H9 (cell line): ENCODE data around the gene ZNRF3. TPM values are rescaled to one million over a fixed set of nuclear protein-coding genes. Genes with fewer than 3 reads are reported as not detected.

Experiments used
- DNase-seq: peaks from one replicate; pipeline ENCODE4 v3.0.0-alpha.2; 2017
- H2AFZ ChIP-seq: one replicate; pipeline ENCODE4 v1.6.1; 2013; ENCODE audit warnings: mild to moderate bottlenecking, low read length, control low read depth, moderate library complexity
- H2AK5ac ChIP-seq: 2 replicates; pipeline ENCODE4 v1.6.1; 2013; ENCODE audit warnings: low read length, control low read depth, mixed read lengths; ENCODE audit not compliant: insufficient read length
- H2BK120ac ChIP-seq: one replicate; pipeline ENCODE4 v1.6.1; 2013; ENCODE audit warnings: low read depth, mild to moderate bottlenecking, low read length, control low read depth, inconsistent platforms; ENCODE audit not compliant: poor library complexity, severe bottlenecking
- H2BK12ac ChIP-seq: 2 replicates; pipeline ENCODE4 v1.6.1; 2013; ENCODE audit warnings: low read length, control low read depth, mixed read lengths, low read depth; ENCODE audit not compliant: insufficient read length
- H2BK15ac ChIP-seq: 2 replicates; pipeline ENCODE4 v1.6.1; 2013; ENCODE audit warnings: low read depth, low read length, control low read depth
- H2BK20ac ChIP-seq: one replicate; pipeline ENCODE4 v1.6.1; 2013; ENCODE audit warnings: low read depth, mild to moderate bottlenecking, low read length, control low read depth, inconsistent platforms; ENCODE audit not compliant: poor library complexity, severe bottlenecking
- H2BK5ac ChIP-seq: 2 replicates; pipeline ENCODE4 v1.6.1; 2013; ENCODE audit warnings: low read length, control low read depth, mixed read lengths; ENCODE audit not compliant: insufficient read length
- H3K14ac ChIP-seq: 2 replicates; pipeline ENCODE4 v1.6.1; 2013; ENCODE audit warnings: low read length, control low read depth; ENCODE audit not compliant: insufficient read depth
- H3K18ac ChIP-seq: 2 replicates; pipeline ENCODE4 v1.6.1; 2013; ENCODE audit warnings: low read depth, mild to moderate bottlenecking, mixed read lengths, low read length, control low read depth; ENCODE audit not compliant: insufficient read length
- H3K23ac ChIP-seq: 2 replicates; pipeline ENCODE4 v1.6.1; 2013; ENCODE audit warnings: low read length, control low read depth, mixed read lengths, low read depth; ENCODE audit not compliant: insufficient read length
- H3K23me2 ChIP-seq: 2 replicates; pipeline ENCODE4 v1.6.1; 2013; ENCODE audit warnings: low read depth, mild to moderate bottlenecking, mixed read lengths, low read length, control low read depth; ENCODE audit not compliant: insufficient read length, poor library complexity, severe bottlenecking
- H3K27ac ChIP-seq: 2 replicates; pipeline ENCODE4 v1.5.1; 2013; ENCODE audit warnings: low read length, control low read depth, mixed read lengths, low read depth; ENCODE audit not compliant: insufficient read length
- H3K27me3 ChIP-seq: 2 replicates; pipeline ENCODE4 v1.6.1; 2013; ENCODE audit warnings: low read length, control low read depth, inconsistent platforms; ENCODE audit not compliant: insufficient read depth
- H3K4ac ChIP-seq: 2 replicates; pipeline ENCODE4 v1.6.1; 2013; ENCODE audit warnings: low read depth, mild to moderate bottlenecking, control low read depth, inconsistent platforms, low read length, moderate library complexity
- H3K4me1 ChIP-seq: 2 replicates; pipeline ENCODE4 v1.6.1; 2013; ENCODE audit warnings: low read length, control low read depth, inconsistent platforms; ENCODE audit not compliant: insufficient read depth
- H3K4me2 ChIP-seq: 2 replicates; pipeline ENCODE4 v1.6.1; 2013; ENCODE audit warnings: low read length, control low read depth, mixed read lengths; ENCODE audit not compliant: insufficient read length, insufficient read depth
- H3K56ac ChIP-seq: 2 replicates; pipeline ENCODE4 v1.6.1; 2013; ENCODE audit warnings: low read depth, mild to moderate bottlenecking, mixed read lengths, low read length, control low read depth; ENCODE audit not compliant: insufficient read length
- H3K79me1 ChIP-seq: 2 replicates; pipeline ENCODE4 v1.6.1; 2013; ENCODE audit warnings: low read depth, mild to moderate bottlenecking, moderate library complexity, low read length, control low read depth, inconsistent platforms; ENCODE audit not compliant: insufficient read depth, poor library complexity, severe bottlenecking
- H3K79me2 ChIP-seq: 2 replicates; pipeline ENCODE4 v1.6.1; 2013; ENCODE audit warnings: low read length, control low read depth, inconsistent platforms; ENCODE audit not compliant: insufficient read depth
- H3K9ac ChIP-seq: 2 replicates; pipeline ENCODE4 v1.6.1; 2013; ENCODE audit warnings: low read length, control low read depth, mixed read lengths; ENCODE audit not compliant: insufficient read length; ENCODE audit errors: extremely low read depth
- H3K9me3 ChIP-seq: one replicate; pipeline ENCODE4 v1.6.1; 2013; ENCODE audit warnings: low read depth, low read length, inconsistent platforms; ENCODE audit not compliant: control insufficient read depth
- H3T11ph ChIP-seq: one replicate; pipeline ENCODE4 v1.6.1; 2013; ENCODE audit warnings: mild to moderate bottlenecking, low read length, control low read depth, inconsistent platforms
- H4K20me1 ChIP-seq: one replicate; pipeline ENCODE4 v1.6.1; 2013; ENCODE audit not compliant: control insufficient read depth, insufficient read length, insufficient read depth
- H4K5ac ChIP-seq: 2 replicates; pipeline ENCODE4 v1.6.1; 2013; ENCODE audit warnings: low read depth, mild to moderate bottlenecking, mixed read lengths, low read length, control low read depth; ENCODE audit not compliant: insufficient read length
- H4K8ac ChIP-seq: replicated peaks from 2 replicates; pipeline ENCODE4 v1.6.1; 2013; ENCODE audit warnings: low read length, control low read depth, mixed read lengths, low read depth; ENCODE audit not compliant: insufficient read length
- H4K91ac ChIP-seq: 2 replicates; pipeline ENCODE4 v1.6.1; 2013; ENCODE audit warnings: low read depth, mild to moderate bottlenecking, moderate library complexity, mixed read lengths, low read length, control low read depth; ENCODE audit not compliant: insufficient read length
- H3K27ac Mint-ChIP-seq, 3 experiments: 2 replicates in 2 of 3; 3 replicates in 1 of 3; pipeline ENCODE4 v1.8.0; 2020 to 2021; ENCODE audit warnings: mixed read lengths in 3 of 3, mild to moderate bottlenecking in 1 of 3, moderate library complexity in 1 of 3
- H3K27me3 Mint-ChIP-seq: 2 replicates; pipeline ENCODE4 v1.8.0; 2021; ENCODE audit warnings: low read depth, mild to moderate bottlenecking, moderate library complexity, mixed read lengths
- H3K36me3 Mint-ChIP-seq, 3 experiments: 2 replicates in 2 of 3; 3 replicates in 1 of 3; pipeline ENCODE4 v1.8.0; 2020 to 2021; ENCODE audit warnings: low read depth in 3 of 3, mixed read lengths in 3 of 3; ENCODE audit not compliant: insufficient read depth in 1 of 3
- H3K4me1 Mint-ChIP-seq, 2 experiments: 2 replicates each; pipeline ENCODE4 v1.8.0; 2020; ENCODE audit warnings: mixed read lengths in 2 of 2
- H3K4me3 Mint-ChIP-seq, 2 experiments: 2 replicates in 1 of 2; 3 replicates in 1 of 2; pipeline ENCODE4 v1.8.0; 2020 to 2021; ENCODE audit warnings: mild to moderate bottlenecking in 2 of 2, mixed read lengths in 2 of 2, moderate library complexity in 1 of 2
- H3K9me3 Mint-ChIP-seq, 2 experiments: 2 replicates in 1 of 2; 3 replicates in 1 of 2; pipeline ENCODE4 v1.8.0; 2020; ENCODE audit warnings: mild to moderate bottlenecking in 2 of 2, mixed read lengths in 2 of 2, moderate library complexity in 1 of 2
- CTCF ChIP-seq: fragments of 200-600 bp; sonication (generic); conservative IDR thresholded peaks from 3 replicates; pipeline ENCODE4 v1.8.0; 2021; ENCODE audit warnings: antibody characterized with exemption, mild to moderate bottlenecking
- WGBS: extraction: QIAGEN DNeasy Blood & Tissue Kit; methylation state at CpG from one replicate; pipeline ENCODE4 v1.1.7; 2013; ENCODE audit warnings: missing lambda C conversion rate, low lambda C conversion rate, mixed read lengths; ENCODE audit not compliant: insufficient read length; ENCODE audit errors: extremely low coverage; 5-methylcytosine and 5-hydroxymethylcytosine counted together
- total RNA-seq: library from RNA; stranded (reverse); gene quantifications from 2 replicates; pipeline ENCODE4 v1.2.1, GENCODE V29; 2021

ZNRF3 gene
- total RNA-seq, 1 experiment from 2014 or later, result 20.6 TPM

GRCh38 chr22:28894807-28895206 lies 11.4 kb downstream of the ZNRF3 start:
- H3K27ac Mint-ChIP-seq, result peak overlapping the region; percentile 49 to 86 (median 69); a peak in 4 of 7 replicates
- Histone ChIP-seq H3K4me2 (no peak overlapping the region), H3K27me3 (no peaks in the 10 kb centered on the region), H4K20me1 (no peaks in the 10 kb centered on the region), H4K8ac (no peak overlapping the region), H4K91ac (no peak overlapping the region), H3K56ac (no peak overlapping the region), H3K79me2 (peaks cover 41% of the 10 kb centered on the region; the same call in 1 of the 2 replicates), H3K18ac (no peak overlapping the region), H3K23me2 (no peaks in the 10 kb centered on the region), H3K27ac (no peak overlapping the region), H3T11ph (no peak overlapping the region), H2BK12ac (no peak overlapping the region), H3K9me3 (no peaks in the 10 kb centered on the region), H2BK20ac (no peak overlapping the region), H2BK5ac (no peak overlapping the region), H3K4ac (no peak overlapping the region), H3K14ac (no peak overlapping the region), H2BK120ac (no peak overlapping the region), H3K4me1 (peaks cover 9% of the 10 kb centered on the region; the same call in 1 of the 2 replicates), H3K79me1 (no peaks in the 10 kb centered on the region), H2BK15ac (peak overlapping the region; percentile 13; the same call in 1 of the 2 replicates), H3K9ac (no peak overlapping the region), H2AK5ac (no peak overlapping the region), H3K23ac (no peak overlapping the region), H4K5ac (no peak overlapping the region), H2AFZ (no peak overlapping the region)
- no peaks in the 10 kb centered on the region for H3K9me3 Mint-ChIP-seq
- no peaks in the 10 kb centered on the region for H3K27me3 Mint-ChIP-seq
- peaks cover 53 to 59% of the 10 kb centered on the region in 2 experiments for H3K4me1 Mint-ChIP-seq
- WGBS, result no CpG with 5 or more reads among the region's 3 CpGs
- DNase-seq, result no peak
- no peak for TF ChIP-seq CTCF
- no peak overlapping the region for H3K4me3 Mint-ChIP-seq
- H3K36me3 Mint-ChIP-seq, result no peaks in the 10 kb centered on the region
